GM12878 (cell line): ENCODE measurements around the gene PRR14L. TPM values are rescaled to one million over a fixed set of nuclear protein-coding genes. Genes with fewer than 3 reads are reported as not detected.

Experiments used
- ATAC-seq: fragments of 200-7000 bp; cut with Tn5 transposase; 3 replicates; pipeline ENCODE4 v1.9.1; 2020; ENCODE audit warnings: mild to moderate bottlenecking, moderate library complexity
- BruUV-seq: library from RNA; stranded (reverse); fragments of 400-500 nt; replicated peaks from 2 replicates; lab custom pipeline; 2021; lab: Mats Ljungman, UMichigan
- CTCF ChIA-PET: fragments of 300-600 bp; sonication (Branson Sonifier 250); formaldehyde crosslinking; extraction: SDS; loops from one replicate; lab custom pipeline; 2021; ENCODE audit warnings: inconsistent platforms; lab: Yijun Ruan, JAX
- POLR2A ChIA-PET: fragments of 350-600 bp; formaldehyde crosslinking; extraction: SDS; loops from one replicate; lab custom pipeline; 2021; ENCODE audit warnings: inconsistent platforms; lab: Charles Lee
- RAD21 ChIA-PET: fragments of 300-600 bp; sonication (Branson Sonifier 250); formaldehyde crosslinking; loops from one replicate; lab custom pipeline; 2023; ENCODE audit warnings: antibody characterized with exemption; ENCODE audit not compliant: unreplicated experiment; lab: Charles Lee
- SMC1A ChIA-PET: fragments of 300-600 bp; sonication (Branson Sonifier 250); formaldehyde crosslinking; loops from one replicate; lab custom pipeline; 2023; ENCODE audit not compliant: unreplicated experiment, uncharacterized antibody; lab: Charles Lee
- DNase-seq: peaks from one replicate; pipeline ENCODE4 v3.0.0-alpha.2; 2011; ENCODE audit warnings: low read depth, low spot score
- FAIRE-seq: peaks from 3 replicates; lab custom pipeline; 2011; peaks lifted over from hg19 to GRCh38; lab: Jason Lieb, UNC
- H2AFZ ChIP-seq: 2 replicates; pipeline ENCODE4 v1.6.0; 2011; ENCODE audit warnings: low read depth, low read length, control low read depth; ENCODE audit not compliant: control insufficient read depth
- H3K27ac ChIP-seq: 2 replicates; pipeline ENCODE4 v1.5.1; 2011; ENCODE audit warnings: control low read depth; ENCODE audit not compliant: control insufficient read depth, insufficient read depth
- H3K27me3 ChIP-seq, 2 experiments: replicated peaks in 1 of 2; 2 replicates each; pipeline versions ENCODE4 v1.6.0 to v1.6.1; 2011; ENCODE audit warnings: low read length in 1 of 2; ENCODE audit not compliant: control insufficient read depth in 2 of 2, insufficient read depth in 2 of 2
- H3K36me3 ChIP-seq, 2 experiments: 2 replicates each; pipeline ENCODE4 v1.5.1; 2011; ENCODE audit warnings: low read length in 1 of 2; ENCODE audit not compliant: control insufficient read depth in 2 of 2, insufficient read depth in 2 of 2
- H3K4me1 ChIP-seq: 2 replicates; pipeline ENCODE4 v1.6.1; 2011; ENCODE audit warnings: mild to moderate bottlenecking, low read length, moderate library complexity, mixed read lengths; ENCODE audit not compliant: control insufficient read depth, insufficient read depth
- H3K4me2 ChIP-seq: 2 replicates; pipeline ENCODE4 v1.6.0; 2011; ENCODE audit warnings: control low read depth; ENCODE audit not compliant: control insufficient read depth, insufficient read depth
- H3K4me3 ChIP-seq: fragments of 200-600 bp; sonication (generic); 2 replicates; pipeline ENCODE4 v1.5.1; 2016
- H3K79me2 ChIP-seq: 2 replicates; pipeline ENCODE4 v1.6.0; 2011; ENCODE audit warnings: low read length; ENCODE audit not compliant: control insufficient read depth, insufficient read depth
- H3K9ac ChIP-seq: 2 replicates; pipeline ENCODE4 v1.8.0; 2011; ENCODE audit warnings: low read length, control low read depth, mixed read lengths; ENCODE audit not compliant: control insufficient read depth, insufficient read depth
- H3K9me3 ChIP-seq: replicated peaks from 3 replicates; pipeline ENCODE4 v1.5.1; 2011; ENCODE audit warnings: mild to moderate bottlenecking, low read length; ENCODE audit not compliant: control insufficient read depth, insufficient read depth
- H4K20me1 ChIP-seq: 2 replicates; pipeline ENCODE4 v1.6.0; 2011; ENCODE audit not compliant: control insufficient read depth, insufficient read depth
- DPF2 ChIP-seq: fragments of 450-650 bp; IDR thresholded peaks from 2 replicates; pipeline ENCODE4 v1.6.1; 2017; ENCODE audit warnings: mild to moderate bottlenecking
- ELK1 ChIP-seq: IDR thresholded peaks from 2 replicates; pipeline ENCODE4 v1.6.1; 2012; ENCODE audit warnings: low read depth, low read length, improper control_type of control experiment
- ETV6 ChIP-seq, 2 experiments: fragments of 450-650 bp in 1 of 2; IDR thresholded peaks in 1 of 2; conservative IDR thresholded peaks in 1 of 2; 2 replicates each; pipeline ENCODE4 v1.6.1; 2014; ENCODE audit warnings: antibody characterized with exemption in 1 of 2, borderline replicate concordance in 1 of 2, low read depth in 1 of 2, mild to moderate bottlenecking in 1 of 2, moderate library complexity in 1 of 2
- IRF3 ChIP-seq: fragments of 450-650 bp; IDR thresholded peaks from 2 replicates; pipeline ENCODE4 v1.6.1; 2014; ENCODE audit warnings: mild to moderate bottlenecking
- NR2C2 ChIP-seq: IDR thresholded peaks from 2 replicates; pipeline ENCODE4 v1.6.1; 2011; ENCODE audit warnings: borderline replicate concordance, low read depth; ENCODE audit not compliant: control insufficient read depth, insufficient read length
- PBX3 ChIP-seq: IDR thresholded peaks from 2 replicates; pipeline ENCODE4 v1.6.1; 2011; ENCODE audit warnings: mild to moderate bottlenecking, low read depth, low read length, moderate library complexity; ENCODE audit not compliant: insufficient replicate concordance
- SPI1 ChIP-seq: IDR thresholded peaks from 2 replicates; pipeline ENCODE4 v1.6.1; 2011; ENCODE audit warnings: low read depth, mild to moderate bottlenecking, low read length, moderate library complexity, borderline replicate concordance; ENCODE audit not compliant: insufficient read depth
- TBL1XR1 ChIP-seq: IDR thresholded peaks from 2 replicates; pipeline ENCODE4 v1.6.1; 2012; ENCODE audit warnings: low read depth, low read length, improper control_type of control experiment
- YBX1 ChIP-seq: fragments of 450-650 bp; IDR thresholded peaks from 2 replicates; pipeline ENCODE4 v1.6.1; 2016; ENCODE audit warnings: antibody characterized with exemption
- ZSCAN29 ChIP-seq: fragments of 450-650 bp; IDR thresholded peaks from 2 replicates; pipeline ENCODE4 v1.6.1; 2017; ENCODE audit warnings: mild to moderate bottlenecking, moderate library complexity
- WGBS: methylation state at CpG from one replicate; pipeline ENCODE4 v1.1.6; 2016; ENCODE audit warnings: low lambda C conversion rate; ENCODE audit not compliant: insufficient replicate concordance, insufficient coverage; ENCODE audit errors: missing lambda C conversion rate; 5-methylcytosine and 5-hydroxymethylcytosine counted together
- in situ Hi-C: fragments of 300-500 bp; cut with MboI; formaldehyde crosslinking; loops from 9 replicates; pipeline ENCODE4 v1.14.3; 2018; ENCODE audit warnings: mixed read lengths
- intact Hi-C: fragments of 100-400 bp; cut with micrococcal nuclease; formaldehyde crosslinking; loops from one replicate; pipeline ENCODE4 v1.14.2; 2022; ENCODE audit not compliant: unreplicated experiment
- polyA plus RNA-seq, 11 experiments: library from polyadenylated mRNA; depleted of rRNA in 4 of 11; unstranded in 6 of 11; stranded (reverse) in 5 of 11; fragments of >200 nt; fragmentation: Nextera tagmentation in 4 of 11; fragmentation: Illumina TruSeq in 1 of 11; extraction: Ambion mirVana in 4 of 11; extraction: Trizol in 1 of 11; gene quantifications; 1 replicate in 1 of 11; 2 replicates in 10 of 11; pipeline versions ENCODE4 v1.2.1 to v1.2.3, GENCODE V29; 2011 to 2016; ENCODE audit warnings: inconsistent platforms in 2 of 11, missing spikeins in 2 of 11, low read depth in 1 of 11
- small RNA-seq: library from RNA; depleted of rRNA; stranded (forward); fragments of <200 nt; gene quantifications from one replicate; pipeline ENCODE3, GENCODE V24; 2014
- total RNA-seq, 4 experiments: library from RNA; depleted of rRNA in 3 of 4; stranded (reverse); fragments of >200 nt in 3 of 4; fragmentation: Illumina TruSeq in 1 of 4; extraction: Trizol in 1 of 4; gene quantifications; 2 replicates each; pipeline versions ENCODE4 v1.2.1 to v1.2.3, GENCODE V29; 2013 to 2021

PRR14L gene
- total and polyA plus RNA-seq, 10 of the 15 experiments (the other 5 are each of a cell fraction or from before 2014, with no cell fraction given) = 4.2 to 49.0 (median 21.4) TPM

- CTCF ChIA-PET = interaction anchor here (0.8 to 5.7 kb wide), 8 partner anchors 15 to 341 kb away, joined by 3 to 65 read pairs (median 4); no protein-coding TSS in a partner anchor
- peak overlapping the region; percentile 93 for H3K4me3 ChIP-seq
- H4K20me1 ChIP-seq = peaks cover 13% of the 10 kb centered on the region
- no peaks in the 10 kb centered on the region for H3K27me3 ChIP-seq
- peaks cover 4 to 25% of the 10 kb centered on the region in 2 experiments; a peak in 3 of 4 replicates for H3K36me3 ChIP-seq
- H3K4me1 ChIP-seq = peaks cover 43% of the 10 kb centered on the region
- no TSS peak for BruUV-seq
- no peak for TF ChIP-seq DPF2
- TF ChIP-seq SPI1 = no peak
- TF ChIP-seq ETV6 (conservative IDR thresholded peaks at IDR 0.05 in 1 of 2, IDR thresholded peaks at IDR 0.05 in 1 of 2; ENCODE audit: borderline replicate concordance in 1 of 2, low read depth in 1 of 2) = no peak
- no peak for TF ChIP-seq ZSCAN29
- no peak for TF ChIP-seq IRF3
- TF ChIP-seq TBL1XR1 = no peak
- no peak for TF ChIP-seq YBX1
- TF ChIP-seq ELK1 = no peak
- TF ChIP-seq PBX3 = no peak
- TF ChIP-seq NR2C2 = no peak
- DNase-seq (no peak), FAIRE-seq (no peak), ATAC-seq (no peak)
- H3K4me2 ChIP-seq = peak overlapping the region; percentile 98
- RAD21 ChIA-PET = interaction anchor here (0.6 to 2.3 kb wide), 9 partner anchors 9 to 166 kb away, joined by 3 to 16 read pairs (median 3); partner anchors contain the start of gene PISD
- intact Hi-C loops (loop anchor here (5.0 kb wide), 1 partner anchor 134 kb away; the partner anchor contains the start of gene SFI1), in situ Hi-C loops (no loop called here)
- 31% methylated on average over 9 of the region's 9 CpGs for WGBS
- SMC1A ChIA-PET = interaction anchor here (1.0 to 3.8 kb wide), 8 partner anchors 9 to 284 kb away, joined by 3 to 16 read pairs (median 4); no protein-coding TSS in a partner anchor
- peak overlapping the region; percentile 83 for H3K27ac ChIP-seq
- no peak overlapping the region for H2AFZ ChIP-seq
- no peaks in the 10 kb centered on the region for H3K9me3 ChIP-seq
- POLR2A ChIA-PET = interaction anchor here (0.8 to 1.1 kb wide), 3 partner anchors 31 to 57 kb away, joined by 3 read pairs; partner anchors contain the start of gene PISD
- H3K9ac ChIP-seq = peak overlapping the region; percentile 80
- peaks cover 89% of the 10 kb centered on the region for H3K79me2 ChIP-seq
These were observed 118.5 kb downstream of the PRR14L start for GRCh38 chr22:31631436-31631835.

Small RNA genes within 50 kb of the gene (small RNA-seq; reads per million reads assigned to genes)
- gene RN7SL20P = not detected

Other genes with a start within 250 kb of the PRR14L start
- 41.3 and 44.7 TPM in 2 replicates for gene PISD, start 87.9 kb downstream of the PRR14L start, total RNA-seq (2014; rRNA removed)
- 24.2 and 25.8 TPM in 2 replicates for gene PISD, start 87.9 kb downstream of the PRR14L start, total RNA-seq (2014; rRNA removed; fragmentation: Illumina TruSeq; extraction: Trizol)
- gene PISD, start 87.9 kb downstream of the PRR14L start, total RNA-seq (2021) = 62.7 and 63.4 TPM in 2 replicates
- gene PISD, start 87.9 kb downstream of the PRR14L start, polyA plus RNA-seq (2011; rRNA removed) = 22.5 and 46.8 TPM in 2 replicates
- gene PISD, start 87.9 kb downstream of the PRR14L start, polyA plus RNA-seq (2014; fragmentation: Illumina TruSeq; extraction: Trizol) = 24.5 and 36.9 TPM in 2 replicates
- 10 to 100 TPM; 31.1 to 44.9 TPM for gene PISD, start 87.9 kb downstream of the PRR14L start, polyA plus RNA-seq (2014; fragmentation: Nextera tagmentation; extraction: Ambion mirVana)
- 49.1 and 51.4 TPM in 2 replicates for gene PISD, start 87.9 kb downstream of the PRR14L start, polyA plus RNA-seq (2014; rRNA removed)
- gene PISD, start 87.9 kb downstream of the PRR14L start, polyA plus RNA-seq (2016; fragmentation: Nextera tagmentation; extraction: Ambion mirVana) = 10 to 100 TPM; 48.3 to 54.9 TPM
- gene DEPDC5, start 3.9 kb upstream of the PRR14L start, total RNA-seq (2014; rRNA removed) = 20.0 and 21.4 TPM in 2 replicates
- 26.7 and 26.8 TPM in 2 replicates for gene DEPDC5, start 3.9 kb upstream of the PRR14L start, total RNA-seq (2014; rRNA removed; fragmentation: Illumina TruSeq; extraction: Trizol)
- 28.6 and 38.9 TPM in 2 replicates for gene DEPDC5, start 3.9 kb upstream of the PRR14L start, total RNA-seq (2021)
- gene DEPDC5, start 3.9 kb upstream of the PRR14L start, polyA plus RNA-seq (2011; rRNA removed) = 26.5 and 29.0 TPM in 2 replicates
- gene DEPDC5, start 3.9 kb upstream of the PRR14L start, polyA plus RNA-seq (2014; fragmentation: Illumina TruSeq; extraction: Trizol) = 19.4 and 23.2 TPM in 2 replicates
- 1 to 10 TPM; 3.0 to 6.2 TPM for gene DEPDC5, start 3.9 kb upstream of the PRR14L start, polyA plus RNA-seq (2014; fragmentation: Nextera tagmentation; extraction: Ambion mirVana)
- gene DEPDC5, start 3.9 kb upstream of the PRR14L start, polyA plus RNA-seq (2014; rRNA removed) = 22.4 and 24.8 TPM in 2 replicates
- 10 to 100 TPM; 23.1 to 26.9 TPM for gene DEPDC5, start 3.9 kb upstream of the PRR14L start, polyA plus RNA-seq (2016; fragmentation: Nextera tagmentation; extraction: Ambion mirVana)
- gene YWHAH, start 194.4 kb upstream of the PRR14L start, total RNA-seq (2014; rRNA removed) = 101 and 115 TPM in 2 replicates
- gene YWHAH, start 194.4 kb upstream of the PRR14L start, total RNA-seq (2014; rRNA removed; fragmentation: Illumina TruSeq; extraction: Trizol) = 90.0 and 97.6 TPM in 2 replicates
- gene YWHAH, start 194.4 kb upstream of the PRR14L start, total RNA-seq (2021) = 113 and 123 TPM in 2 replicates
- gene YWHAH, start 194.4 kb upstream of the PRR14L start, polyA plus RNA-seq (2011; rRNA removed) = 82.6 and 103 TPM in 2 replicates
- gene YWHAH, start 194.4 kb upstream of the PRR14L start, polyA plus RNA-seq (2014; fragmentation: Illumina TruSeq; extraction: Trizol) = 142 and 145 TPM in 2 replicates
- 10 to 100 TPM; 34.2 to 43.7 TPM for gene YWHAH, start 194.4 kb upstream of the PRR14L start, polyA plus RNA-seq (2014; fragmentation: Nextera tagmentation; extraction: Ambion mirVana)
- gene YWHAH, start 194.4 kb upstream of the PRR14L start, polyA plus RNA-seq (2014; rRNA removed) = 115 and 126 TPM in 2 replicates
- 100 to 1,000 TPM; 139 to 197 TPM for gene YWHAH, start 194.4 kb upstream of the PRR14L start, polyA plus RNA-seq (2016; fragmentation: Nextera tagmentation; extraction: Ambion mirVana)